Left ventricle myocardium inferior (tissue), 1 donor: ENCODE data around the gene LRRC7. TPM values are rescaled to one million over a fixed set of nuclear protein-coding genes. Genes with fewer than 3 reads are reported as not detected.

Source experiments
- DNase-seq: peaks from one replicate; pipeline ENCODE4 v3.0.0-alpha.2; 2020
- H3K27ac ChIP-seq: fragments of 200-600 bp; replicated peaks from 2 replicates; pipeline ENCODE4 v1.8.0; 2021
- H3K27me3 ChIP-seq: fragments of 200-600 bp; 2 replicates; pipeline ENCODE4 v1.8.0; 2021; ENCODE audit warnings: low read depth
- H3K36me3 ChIP-seq: fragments of 200-600 bp; 2 replicates; pipeline ENCODE4 v1.8.0; 2021
- H3K4me1 ChIP-seq: fragments of 200-600 bp; 2 replicates; pipeline ENCODE4 v1.8.0; 2021
- H3K4me3 ChIP-seq: fragments of 200-600 bp; 2 replicates; pipeline ENCODE4 v1.8.0; 2021; ENCODE audit warnings: mild to moderate bottlenecking, moderate library complexity
- H3K9me3 ChIP-seq: fragments of 200-600 bp; replicated peaks from 2 replicates; pipeline ENCODE4 v1.8.0; 2021
- intact Hi-C: fragments of 100-400 bp; cut with micrococcal nuclease; formaldehyde crosslinking; loops from one replicate; pipeline ENCODE4 v1.11.0; 2022
- total RNA-seq: library from RNA; stranded (reverse); fragmentation: NEBNext Ultra II Directional; extraction: Animal tissue kit (Norgen Biotek cat#: 25700); gene quantifications from one replicate; pipeline ENCODE4 v1.2.1, GENCODE V29; 2021
- TF ChIP-seq, protein P1 (sequence below): fragments of 200-600 bp; IDR thresholded peaks from 2 replicates; pipeline ENCODE4 v1.8.0; 2021; ENCODE audit warnings: antibody characterized with exemption, mild to moderate bottlenecking, borderline replicate concordance
- donor health status: DM: no; HTN: yes; CAD: no; lungs with severe emphysema.

The LRRC7 gene
- total RNA-seq, 1 donor from 2014 or later = 0.44 TPM

DNA sequence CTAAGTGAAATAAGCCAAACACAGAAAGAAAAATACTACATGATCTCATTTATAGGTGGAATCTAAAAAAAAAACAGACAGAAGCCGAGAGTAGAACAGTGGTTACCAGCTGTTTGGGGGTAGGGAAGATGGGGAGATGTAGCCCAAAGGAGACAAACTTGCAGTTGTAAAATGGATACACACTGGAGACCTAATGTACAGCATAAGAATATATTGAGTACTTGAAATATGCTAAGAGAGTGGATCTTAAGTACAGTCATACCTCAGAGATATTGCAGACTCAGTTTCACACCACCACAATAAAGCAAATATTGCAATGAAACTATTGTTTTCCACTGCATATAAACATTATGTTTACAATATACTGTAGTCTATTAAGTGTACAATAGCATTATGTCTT lies 320.9 kb downstream of the LRRC7 start:
- Histone ChIP-seq H3K36me3 (peaks cover 4% of the 10 kb centered on the region), H3K27me3 (no peaks in the 10 kb centered on the region), H3K4me1 (no peaks in the 10 kb centered on the region), H3K27ac (no peak overlapping the region), H3K4me3 (no peak overlapping the region), H3K9me3 (peaks cover 19% of the 10 kb centered on the region)
- intact Hi-C loops = no loop called here
- DNase-seq = no peak
- TF ChIP-seq, protein P1, sequence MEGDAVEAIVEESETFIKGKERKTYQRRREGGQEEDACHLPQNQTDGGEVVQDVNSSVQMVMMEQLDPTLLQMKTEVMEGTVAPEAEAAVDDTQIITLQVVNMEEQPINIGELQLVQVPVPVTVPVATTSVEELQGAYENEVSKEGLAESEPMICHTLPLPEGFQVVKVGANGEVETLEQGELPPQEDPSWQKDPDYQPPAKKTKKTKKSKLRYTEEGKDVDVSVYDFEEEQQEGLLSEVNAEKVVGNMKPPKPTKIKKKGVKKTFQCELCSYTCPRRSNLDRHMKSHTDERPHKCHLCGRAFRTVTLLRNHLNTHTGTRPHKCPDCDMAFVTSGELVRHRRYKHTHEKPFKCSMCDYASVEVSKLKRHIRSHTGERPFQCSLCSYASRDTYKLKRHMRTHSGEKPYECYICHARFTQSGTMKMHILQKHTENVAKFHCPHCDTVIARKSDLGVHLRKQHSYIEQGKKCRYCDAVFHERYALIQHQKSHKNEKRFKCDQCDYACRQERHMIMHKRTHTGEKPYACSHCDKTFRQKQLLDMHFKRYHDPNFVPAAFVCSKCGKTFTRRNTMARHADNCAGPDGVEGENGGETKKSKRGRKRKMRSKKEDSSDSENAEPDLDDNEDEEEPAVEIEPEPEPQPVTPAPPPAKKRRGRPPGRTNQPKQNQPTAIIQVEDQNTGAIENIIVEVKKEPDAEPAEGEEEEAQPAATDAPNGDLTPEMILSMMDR = no peak

DNA sequence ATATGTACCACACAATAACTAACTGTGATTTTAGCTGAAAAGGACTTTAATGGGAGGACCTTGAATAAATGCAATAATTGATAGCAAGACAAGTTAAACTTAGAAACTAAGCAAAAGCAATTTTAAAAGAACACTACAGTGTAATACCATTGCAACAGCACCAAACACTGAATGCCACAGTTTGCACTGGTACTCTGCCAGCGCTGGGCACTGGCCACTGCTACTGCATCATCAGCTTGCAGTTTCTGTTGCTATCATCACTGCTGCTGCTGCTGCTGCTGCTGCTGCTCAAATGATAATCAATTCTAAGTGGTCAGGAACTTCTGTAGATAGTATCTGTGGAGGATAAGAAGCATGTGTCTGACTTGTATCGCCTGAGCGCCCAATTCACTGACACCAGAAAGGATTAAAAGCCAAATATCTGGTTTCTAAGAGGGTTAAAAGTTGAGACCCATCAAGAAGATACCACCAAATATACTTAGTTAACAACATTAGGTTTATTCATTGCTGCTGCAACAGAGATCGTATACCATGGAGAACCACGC lies 330.8 kb downstream of the LRRC7 start:
- Histone ChIP-seq H3K4me3 (no peak overlapping the region), H3K36me3 (no peaks in the 10 kb centered on the region), H3K4me1 (no peaks in the 10 kb centered on the region), H3K27ac (no peak overlapping the region), H3K27me3 (no peaks in the 10 kb centered on the region), H3K9me3 (no peaks in the 10 kb centered on the region)
- DNase-seq = no peak
- TF ChIP-seq, protein P1 = no peak
- intact Hi-C loops = no loop called here

DNA sequence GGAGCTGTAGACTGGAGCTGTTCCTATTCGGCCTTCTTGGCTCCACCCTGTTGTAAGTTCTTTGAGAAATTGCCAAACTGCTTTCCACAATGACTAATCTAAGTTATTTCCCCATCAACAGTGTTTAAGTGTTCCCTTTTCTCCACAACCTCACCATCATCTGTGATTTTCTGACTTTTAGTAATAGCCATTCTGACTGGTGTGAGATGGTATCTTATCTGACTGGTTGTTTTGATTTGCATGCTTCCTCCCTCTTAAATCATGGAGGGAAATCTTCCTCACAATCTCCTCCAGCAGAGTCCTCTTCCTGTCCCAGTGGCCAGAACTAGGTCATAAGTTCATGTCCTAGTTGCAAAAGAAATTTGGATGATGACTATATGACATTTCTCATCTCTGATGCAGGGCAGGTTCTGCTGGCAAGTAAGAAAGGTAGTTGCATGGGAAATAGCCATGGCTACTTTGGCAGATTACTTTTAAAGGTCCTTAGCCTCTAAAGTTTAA lies 343.6 kb downstream of the LRRC7 start:
- H3K27ac ChIP-seq = no peak overlapping the region
- H3K4me3 ChIP-seq = no peak overlapping the region
- no peaks in the 10 kb centered on the region for H3K27me3 ChIP-seq
- no peak for DNase-seq
- peaks cover 18% of the 10 kb centered on the region for H3K4me1 ChIP-seq
- intact Hi-C loops = no loop called here
- no peaks in the 10 kb centered on the region for H3K36me3 ChIP-seq
- H3K9me3 ChIP-seq = no peaks in the 10 kb centered on the region
- TF ChIP-seq, protein P1 = no peak

DNA sequence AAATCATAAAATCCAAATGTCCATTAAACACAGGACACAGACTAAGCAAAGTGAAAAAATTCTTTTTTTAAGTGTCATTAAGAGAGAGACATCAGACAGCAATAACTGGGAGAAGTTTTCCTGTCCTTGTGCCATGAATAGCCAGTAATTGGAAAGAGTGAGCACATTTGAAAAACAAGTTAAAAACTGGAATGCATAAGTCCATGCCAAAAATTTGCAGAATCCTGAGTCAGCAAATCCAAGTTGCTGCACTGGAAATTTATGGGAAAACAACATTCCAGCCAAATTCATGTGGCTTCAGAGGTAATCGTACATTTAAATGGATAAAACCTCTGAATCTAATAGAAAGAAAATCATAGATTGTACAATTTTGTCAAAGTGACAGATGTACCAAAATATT lies 346.3 kb downstream of the LRRC7 start:
- no peak for DNase-seq
- no peaks in the 10 kb centered on the region for H3K36me3 ChIP-seq
- no peaks in the 10 kb centered on the region for H3K27me3 ChIP-seq
- intact Hi-C loops = no loop called here
- peaks cover 1% of the 10 kb centered on the region for H3K9me3 ChIP-seq
- H3K4me1 ChIP-seq = peaks cover 18% of the 10 kb centered on the region
- TF ChIP-seq, protein P1 = no peak
- no peak overlapping the region for H3K27ac ChIP-seq
- H3K4me3 ChIP-seq = no peak overlapping the region

DNA sequence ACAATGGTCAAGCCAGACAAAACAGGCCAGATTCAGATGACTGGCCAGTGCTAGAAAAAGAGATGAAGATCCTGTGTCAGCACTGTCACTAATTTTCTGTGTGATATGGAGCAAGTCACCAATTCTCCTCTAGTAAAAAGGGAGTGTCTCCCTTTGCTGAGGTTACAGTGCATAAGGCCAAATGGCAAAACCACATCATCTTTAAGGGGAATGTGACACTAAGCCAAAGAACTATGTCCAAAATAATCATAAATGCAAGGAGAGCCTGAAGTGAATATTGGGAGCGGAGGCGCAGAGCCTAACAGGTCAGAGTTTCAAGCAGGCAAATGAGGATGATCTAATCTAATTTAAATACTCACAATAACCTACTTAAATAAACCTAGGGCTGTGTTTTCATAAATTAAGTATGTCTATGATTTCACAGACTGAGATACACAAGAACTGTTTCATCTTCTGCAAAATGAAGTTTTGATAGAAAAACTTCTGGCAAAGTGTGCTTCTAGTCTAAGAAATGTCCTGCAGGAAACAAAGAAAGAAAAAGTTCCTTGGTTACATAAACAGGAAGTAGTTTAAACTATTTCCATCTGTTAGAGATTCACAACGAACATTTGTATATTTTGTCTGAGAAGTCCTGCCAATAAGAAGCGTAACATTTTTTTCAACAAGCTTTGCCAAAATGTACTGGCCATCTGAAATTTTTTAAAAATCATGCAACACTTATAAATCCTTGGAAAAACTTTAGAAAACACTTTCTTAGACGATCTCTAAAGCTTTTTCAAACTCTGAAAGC lies 347.4 kb downstream of the LRRC7 start:
- Histone ChIP-seq H3K27ac (peak overlapping the region; percentile 58), H3K36me3 (no peaks in the 10 kb centered on the region), H3K27me3 (no peaks in the 10 kb centered on the region), H3K4me1 (peaks cover 18% of the 10 kb centered on the region), H3K9me3 (peaks cover 8% of the 10 kb centered on the region), H3K4me3 (no peak overlapping the region)
- DNase-seq = no peak
- intact Hi-C loops = no loop called here
- TF ChIP-seq, protein P1 = no peak
